IgD-negative memory B cell (primary cell): ENCODE data around the gene APOF. TPM values are rescaled to one million over a fixed set of nuclear protein-coding genes. Genes with fewer than 3 reads are reported as not detected.
"Not testable (repeated sequence)": the region's sequence is repeated elsewhere in the genome, so short reads cannot be mapped to it uniquely, and the experiment has no call there.

Experiments
- H3K27ac Mint-ChIP-seq, 3 donors: one replicate each; pipeline ENCODE4 v1.8.0; 2020 to 2022; ENCODE audit warnings: mild to moderate bottlenecking in 3 of 3, mixed read lengths in 3 of 3, moderate library complexity in 1 of 3
- H3K27me3 Mint-ChIP-seq: one replicate; pipeline ENCODE4 v1.8.0; 2021; ENCODE audit warnings: mixed read lengths
- H3K36me3 Mint-ChIP-seq: one replicate; pipeline ENCODE4 v1.8.0; 2020; ENCODE audit warnings: mild to moderate bottlenecking, mixed read lengths
- H3K4me1 Mint-ChIP-seq, 3 donors: one replicate each; pipeline ENCODE4 v1.8.0; 2020 to 2022; ENCODE audit warnings: mixed read lengths in 3 of 3, mild to moderate bottlenecking in 1 of 3
- H3K4me3 Mint-ChIP-seq, 4 donors: one replicate each; pipeline ENCODE4 v1.8.0; 2020 to 2022; ENCODE audit warnings: mild to moderate bottlenecking in 4 of 4, mixed read lengths in 4 of 4, moderate library complexity in 3 of 4
- H3K9me3 Mint-ChIP-seq, 3 donors: one replicate each; pipeline ENCODE4 v1.8.0; 2020 to 2021; ENCODE audit warnings: mixed read lengths in 3 of 3, mild to moderate bottlenecking in 1 of 3
- polyA plus RNA-seq: library from polyadenylated mRNA; unstranded; fragments of 300-500 nt; fragmentation: Illumina TruSeq; gene quantifications from one replicate; pipeline ENCODE4 v1.2.3, GENCODE V29; 2021

The APOF gene
- polyA plus RNA-seq, 1 donor from 2014 or later, result not detected

- Mint-ChIP-seq H3K27ac (peak overlapping the region in 2 of 3 donors; percentile 35 to 100), H3K4me1 (peaks cover 12 to 23% (median 23%) of the 10 kb centered on the region in 3 donors), H3K36me3 (peaks cover 7% of the 10 kb centered on the region), H3K4me3 (peak overlapping the region in 1 of 4 donors; percentile 5), H3K9me3 (no peaks in the 10 kb centered on the region), H3K27me3 (no peaks in the 10 kb centered on the region)
These were observed 31.6 kb downstream of the APOF start for GRCh38 chr12:56330936-56331490.

- no peak overlapping the region for H3K4me3 Mint-ChIP-seq
- H3K27ac Mint-ChIP-seq, result no peak overlapping the region
- peaks cover 9% of the 10 kb centered on the region for H3K36me3 Mint-ChIP-seq
- no peaks in the 10 kb centered on the region for H3K27me3 Mint-ChIP-seq
- H3K9me3 Mint-ChIP-seq, result no peaks in the 10 kb centered on the region
- peaks cover 0 to 3% (median 2%) of the 10 kb centered on the region in 3 donors for H3K4me1 Mint-ChIP-seq
These were observed 36.1 kb downstream of the APOF start for GRCh38 chr12:56326533-56326932.

DNA sequence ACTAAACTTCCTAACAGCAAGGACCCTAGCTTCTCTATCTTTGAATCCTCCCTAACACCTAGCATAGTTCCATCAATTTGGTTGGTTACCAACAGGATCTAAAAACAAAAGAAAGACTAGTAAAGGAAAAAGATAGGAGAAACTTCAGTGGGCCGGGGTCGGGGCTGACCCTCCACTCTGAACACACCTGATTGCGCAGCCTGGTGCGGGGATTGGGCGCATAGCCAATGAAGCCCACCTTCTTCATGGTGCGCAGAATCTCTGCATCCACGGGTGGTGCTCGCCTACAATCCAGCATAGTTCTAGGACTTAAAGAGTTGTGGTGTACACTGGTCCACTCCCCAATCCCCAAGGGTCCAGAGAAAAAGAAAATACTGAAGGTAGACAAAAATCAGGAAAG, 36.5 kb downstream of the APOF start:
- Mint-ChIP-seq H3K9me3 (no peaks in the 10 kb centered on the region), H3K4me3 (no peak overlapping the region), H3K4me1 (peaks cover 0 to 3% (median under 1%) of the 10 kb centered on the region in 3 donors), H3K27me3 (no peaks in the 10 kb centered on the region), H3K36me3 (peaks cover 9% of the 10 kb centered on the region), H3K27ac (peak overlapping the region in 1 of 3 donors; percentile 11)

DNA sequence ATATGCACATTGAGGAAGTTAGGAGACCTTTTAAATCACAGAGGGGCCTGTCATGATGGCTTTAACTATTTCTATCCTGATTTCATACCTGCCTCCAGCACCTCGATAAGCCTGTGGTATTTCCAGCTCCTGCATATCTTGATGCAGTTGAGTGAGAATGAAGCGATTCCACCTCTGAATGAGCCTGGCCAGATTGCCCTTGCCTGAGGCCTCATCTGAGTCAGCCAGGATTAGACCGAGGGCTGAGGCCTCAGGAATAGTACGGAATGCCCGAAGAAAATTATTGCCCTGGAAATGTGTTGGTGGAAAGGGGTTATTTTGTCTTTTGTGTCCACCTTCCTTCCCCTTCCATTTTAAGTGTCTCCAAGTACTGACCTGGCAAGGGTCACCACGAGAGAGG, 38.5 kb downstream of the APOF start:
- H3K27me3 Mint-ChIP-seq, result no peaks in the 10 kb centered on the region
- peaks cover 0 to 3% (median 0%) of the 10 kb centered on the region in 3 donors for H3K4me1 Mint-ChIP-seq
- H3K36me3 Mint-ChIP-seq, result peaks cover 7% of the 10 kb centered on the region
- H3K9me3 Mint-ChIP-seq, result no peaks in the 10 kb centered on the region
- H3K27ac Mint-ChIP-seq, result no peak overlapping the region
- H3K4me3 Mint-ChIP-seq, result no peak overlapping the region

DNA sequence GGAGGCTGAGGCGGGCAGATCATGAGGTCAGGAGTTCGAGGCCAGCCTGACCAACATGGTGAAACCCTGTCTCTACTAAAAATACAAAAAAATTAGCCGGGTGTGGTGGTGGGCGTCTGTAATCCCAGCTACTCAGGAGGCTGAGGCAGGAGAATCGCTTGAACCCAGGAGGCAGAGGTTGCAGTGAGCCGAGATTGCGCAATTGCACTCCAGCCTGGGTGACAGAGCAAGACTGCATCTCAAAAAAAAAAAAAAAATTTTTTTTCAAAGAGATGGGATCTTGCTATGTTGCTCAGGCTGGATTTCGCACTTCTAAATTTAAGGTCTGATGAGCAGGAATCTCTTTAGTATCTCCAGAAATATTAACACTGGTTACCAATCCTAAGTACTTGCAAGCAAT, 41.0 kb downstream of the APOF start:
- not testable (repeated sequence) for H3K9me3 Mint-ChIP-seq, H3K27me3 Mint-ChIP-seq, H3K4me3 Mint-ChIP-seq, H3K36me3 Mint-ChIP-seq, H3K4me1 Mint-ChIP-seq
- peak overlapping the region in 1 of 3 donors; percentile 48 for H3K27ac Mint-ChIP-seq

DNA sequence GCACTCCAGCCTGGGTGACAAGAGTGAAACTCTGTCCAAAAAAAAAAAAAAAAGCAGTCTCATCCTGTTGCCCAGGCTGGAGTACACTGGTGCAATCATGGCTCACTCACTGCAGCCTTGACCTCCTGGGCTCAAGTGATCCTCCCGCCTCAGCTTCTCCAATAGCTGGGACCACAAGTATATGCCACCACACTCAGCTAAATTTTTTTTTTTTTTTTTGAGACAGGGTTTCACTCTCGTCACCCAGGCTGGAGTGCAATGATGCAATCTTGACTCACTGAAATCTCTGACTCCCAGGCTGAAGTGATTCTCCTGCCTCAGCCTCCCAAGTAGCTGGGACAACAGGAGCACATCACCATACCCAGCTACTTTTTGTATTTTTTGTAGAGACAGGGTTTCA, 41.6 kb downstream of the APOF start:
- Mint-ChIP-seq H3K9me3 (no peaks in the 10 kb centered on the region), H3K27ac (no peak overlapping the region), H3K27me3 (no peaks in the 10 kb centered on the region), H3K4me3 (no peak overlapping the region), H3K36me3 (peaks cover 2% of the 10 kb centered on the region), H3K4me1 (peaks cover 0 to 6% (median 4%) of the 10 kb centered on the region in 3 donors)

- H3K36me3 Mint-ChIP-seq, result no peaks in the 10 kb centered on the region
- H3K27ac Mint-ChIP-seq, result no peak overlapping the region
- peak overlapping the region in 1 of 4 donors; percentile 53 for H3K4me3 Mint-ChIP-seq
- no peaks in the 10 kb centered on the region for H3K9me3 Mint-ChIP-seq
- H3K27me3 Mint-ChIP-seq, result no peaks in the 10 kb centered on the region
- peaks cover 4 to 10% (median 4%) of the 10 kb centered on the region in 3 donors for H3K4me1 Mint-ChIP-seq
These were observed 45.0 kb downstream of the APOF start for GRCh38 chr12:56317675-56318074.

DNA sequence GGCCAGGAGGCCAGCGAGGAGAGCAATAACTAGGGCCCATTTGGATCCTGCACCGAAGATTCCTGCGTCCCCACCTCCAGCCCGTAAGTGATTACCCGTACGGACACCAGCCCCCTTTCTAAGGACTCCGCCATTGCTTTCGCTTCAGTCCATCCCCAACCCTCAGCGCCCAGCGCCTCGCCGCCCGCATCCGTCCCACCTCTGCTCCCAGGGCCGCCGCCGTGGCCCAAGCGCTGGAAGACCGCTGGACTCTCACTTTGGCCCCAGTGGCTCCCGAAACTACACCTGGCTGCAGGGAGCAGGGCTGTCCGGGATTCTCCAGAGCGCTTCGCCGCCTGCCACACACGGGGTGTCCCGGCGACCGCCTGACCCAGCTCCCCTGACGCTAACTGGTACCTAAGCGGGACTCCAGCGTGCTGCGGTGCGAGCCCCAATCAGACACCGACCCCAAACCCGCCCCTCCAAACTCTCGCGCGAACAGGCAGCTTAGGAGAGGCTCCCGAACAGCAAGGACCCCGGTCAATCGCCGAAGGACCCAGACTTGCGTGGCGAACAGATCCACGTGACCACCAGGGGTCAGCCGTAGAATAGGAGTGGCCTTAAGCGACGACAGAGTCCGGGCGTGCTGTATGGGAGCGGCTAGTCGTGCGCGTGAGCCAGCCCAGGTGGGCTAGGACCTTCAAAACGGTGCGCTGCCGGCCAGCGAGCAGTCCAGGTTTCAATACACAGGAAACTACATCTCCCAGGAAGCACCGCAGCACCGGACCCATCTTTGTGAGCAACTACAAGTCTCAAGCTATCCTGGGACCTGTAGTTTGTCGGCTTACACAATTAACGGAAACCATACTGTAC, 46.8 kb downstream of the APOF start, which contains the start of gene CNPY2:
CNPY2 (minus strand) TSS at position 367 of the 852 bp plus-strand sequence. CDS start 771 bp downstream, outside the sequence.
- Mint-ChIP-seq H3K27me3 (no peaks in the 10 kb centered on the region), H3K9me3 (no peaks in the 10 kb centered on the region), H3K36me3 (no peaks in the 10 kb centered on the region), H3K4me3 (peak within 1 kb of the TSS; percentile 98 to 99 (median 99)), H3K4me1 (peaks cover 3 to 10% (median 4%) of the 10 kb centered on the region in 3 donors), H3K27ac (peak within 1 kb of the TSS; percentile 95 to 99 (median 97))

DNA sequence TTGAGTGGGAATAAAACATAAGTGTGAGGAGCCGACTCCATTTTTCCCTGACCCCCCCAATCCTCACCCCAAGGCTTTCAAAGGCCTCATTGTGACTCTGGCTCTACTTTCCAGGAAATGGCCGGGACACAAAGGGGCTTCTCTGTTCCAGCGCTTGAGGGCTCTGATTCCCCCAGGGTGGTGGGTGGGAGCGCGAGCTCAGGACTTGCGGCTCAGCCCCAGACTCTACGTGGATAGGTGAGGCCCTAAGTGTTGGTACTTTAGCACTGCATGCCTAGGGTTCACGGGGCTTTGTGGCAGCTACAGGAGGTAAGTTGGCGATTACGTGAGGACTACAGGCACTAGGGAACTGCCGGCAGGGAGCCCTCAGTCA, 47.4 kb downstream of the APOF start:
- H3K4me3 Mint-ChIP-seq, result peak overlapping the region; percentile 98 to 99 (median 99)
- no peaks in the 10 kb centered on the region for H3K9me3 Mint-ChIP-seq
- no peaks in the 10 kb centered on the region for H3K36me3 Mint-ChIP-seq
- no peaks in the 10 kb centered on the region for H3K27me3 Mint-ChIP-seq
- H3K27ac Mint-ChIP-seq, result peak overlapping the region; percentile 95 to 99 (median 97)
- H3K4me1 Mint-ChIP-seq, result peaks cover 3 to 10% (median 6%) of the 10 kb centered on the region in 3 donors

DNA sequence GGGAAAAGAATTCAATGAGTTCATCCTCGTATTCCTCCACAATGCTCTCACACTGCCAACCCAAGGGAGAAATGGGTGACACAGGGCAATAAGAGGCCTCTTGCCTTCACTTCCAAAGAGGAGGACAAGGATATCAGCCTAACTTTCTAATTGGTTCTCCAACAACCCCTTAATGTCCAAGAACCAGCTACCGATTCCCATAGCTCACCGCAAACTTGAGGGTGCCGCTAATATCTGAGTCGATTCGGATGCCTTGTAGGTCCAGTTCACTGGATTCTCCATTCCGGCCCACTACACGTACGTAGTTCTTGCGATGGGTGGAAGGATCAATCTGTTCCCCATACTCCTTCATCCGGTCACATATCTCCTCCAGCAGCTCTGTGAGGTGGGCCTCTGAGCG, 51.7 kb downstream of the APOF start:
- H3K4me3 Mint-ChIP-seq, result no peak overlapping the region
- peaks cover 1 to 6% (median 4%) of the 10 kb centered on the region in 3 donors for H3K4me1 Mint-ChIP-seq
- H3K36me3 Mint-ChIP-seq, result no peaks in the 10 kb centered on the region
- H3K27ac Mint-ChIP-seq, result peak overlapping the region in 1 of 3 donors; percentile 53
- H3K9me3 Mint-ChIP-seq, result no peaks in the 10 kb centered on the region
- H3K27me3 Mint-ChIP-seq, result no peaks in the 10 kb centered on the region

Other genes with a start within 250 kb of the APOF start
- 8,874 TPM for gene RPL41, start 246.2 kb downstream of the APOF start, polyA plus RNA-seq
- gene ZC3H10, start 244.6 kb downstream of the APOF start, polyA plus RNA-seq, result 2.9 TPM
- 156 TPM for gene ESYT1, start 234.6 kb downstream of the APOF start, polyA plus RNA-seq
- 25.2 TPM for gene MYL6B, start 210.3 kb downstream of the APOF start, polyA plus RNA-seq
- 1,656 TPM for gene MYL6, start 204.5 kb downstream of the APOF start, polyA plus RNA-seq
- 81.9 TPM for gene SMARCC2, start 173.4 kb downstream of the APOF start, polyA plus RNA-seq
- 104 TPM for gene RNF41, start 140.9 kb downstream of the APOF start, polyA plus RNA-seq
- gene NABP2, start 138.5 kb downstream of the APOF start, polyA plus RNA-seq, result 6.5 TPM
- not detected for gene SLC39A5, start 132.8 kb downstream of the APOF start, polyA plus RNA-seq
- gene ANKRD52, start 104.5 kb downstream of the APOF start, polyA plus RNA-seq, result 19.6 TPM
- gene COQ10A, start 95.9 kb downstream of the APOF start, polyA plus RNA-seq, result 15.1 TPM
- gene CS, start 62.5 kb downstream of the APOF start, polyA plus RNA-seq, result 79.3 TPM
- gene CNPY2, start 46.9 kb downstream of the APOF start, polyA plus RNA-seq, result 160 TPM
- 5.5 TPM for gene PAN2, start 28.9 kb downstream of the APOF start, polyA plus RNA-seq
- gene IL23A, start 24.0 kb downstream of the APOF start, polyA plus RNA-seq, result 12.4 TPM
- gene STAT2, start 2.8 kb downstream of the APOF start, polyA plus RNA-seq, result 87.7 TPM
- 14.3 TPM for gene TIMELESS, start 86.6 kb upstream of the APOF start, polyA plus RNA-seq
- not detected for gene MIP, start 91.8 kb upstream of the APOF start, polyA plus RNA-seq
- 1.3 TPM for gene SPRYD4, start 105.7 kb upstream of the APOF start, polyA plus RNA-seq
- 3.8 TPM for gene GLS2, start 125.3 kb upstream of the APOF start, polyA plus RNA-seq
- gene RBMS2, start 159.0 kb upstream of the APOF start, polyA plus RNA-seq, result 0.28 TPM